GM18909 (cell line): ENCODE measurements around the gene RSPRY1.
"Not testable (repeated sequence)": the region's sequence is repeated elsewhere in the genome, so short reads cannot be mapped to it uniquely, and the experiment has no call there.

ENCODE experiments used
- ATAC-seq: cut with Tn5 transposase; IDR thresholded peaks from one replicate; pipeline ENCODE4 v1.9.1; 2021; ENCODE audit warnings: mild to moderate bottlenecking; ENCODE audit not compliant: unreplicated experiment, poor library complexity

The RSPRY1 gene

GRCh38 chr16:57185446-57185944 is 634 bp upstream of the RSPRY1 start:
- peak; percentile 39 for ATAC-seq

GRCh38 chr16:57186872-57187854 is 1.0 kb downstream of the RSPRY1 start:
- no peak for ATAC-seq

- ATAC-seq: not testable (repeated sequence)
These were observed 2.0 kb downstream of the RSPRY1 start for GRCh38 chr16:57187902-57188710.

GRCh38 chr16:57188711-57189002 is 2.5 kb downstream of the RSPRY1 start:
- ATAC-seq: no peak

GRCh38 chr16:57189527-57189926 is 3.4 kb downstream of the RSPRY1 start:
- ATAC-seq: not testable (repeated sequence)

GRCh38 chr16:57190136-57190535 is 4.0 kb downstream of the RSPRY1 start:
- no peak for ATAC-seq

- no peak for ATAC-seq
These were observed 5.0 kb downstream of the RSPRY1 start for GRCh38 chr16:57191056-57191571.

- no peak for ATAC-seq
These were observed 6.0 kb downstream of the RSPRY1 start for GRCh38 chr16:57192146-57192545.

GRCh38 chr16:57192720-57193486 is 6.8 kb downstream of the RSPRY1 start:
- no peak for ATAC-seq

- no peak for ATAC-seq
These were observed 8.4 kb downstream of the RSPRY1 start for GRCh38 chr16:57194512-57194911.

GRCh38 chr16:57196286-57196685 is 10.2 kb downstream of the RSPRY1 start:
- no peak for ATAC-seq

GRCh38 chr16:57196753-57197152 is 10.6 kb downstream of the RSPRY1 start:
- ATAC-seq: no peak

- ATAC-seq: not testable (repeated sequence)
These were observed 14.2 kb downstream of the RSPRY1 start for GRCh38 chr16:57200321-57200720.

- not testable (repeated sequence) for ATAC-seq
These were observed 14.8 kb downstream of the RSPRY1 start for GRCh38 chr16:57200926-57201325.

- ATAC-seq: no peak
These were observed 16.2 kb downstream of the RSPRY1 start for GRCh38 chr16:57202095-57202886.

- ATAC-seq: no peak
These were observed 17.3 kb downstream of the RSPRY1 start for GRCh38 chr16:57203451-57203850.

GRCh38 chr16:57204675-57205074 is 18.5 kb downstream of the RSPRY1 start:
- ATAC-seq: no peak

GRCh38 chr16:57208926-57209325 is 22.8 kb downstream of the RSPRY1 start:
- no peak for ATAC-seq

- no peak for ATAC-seq
These were observed 23.7 kb downstream of the RSPRY1 start for GRCh38 chr16:57209780-57210179.
